NCI-H446 (cell line): ENCODE data around the gene GIGYF2.
A peak's percentile ranks its signal among the peaks of the same experiment; 100 is the strongest.

Source experiments
- DNase-seq, 2 experiments: peaks; one replicate each; lab custom pipeline; 2025; lab: John Stamatoyannopoulos, UW

The GIGYF2 gene

DNA sequence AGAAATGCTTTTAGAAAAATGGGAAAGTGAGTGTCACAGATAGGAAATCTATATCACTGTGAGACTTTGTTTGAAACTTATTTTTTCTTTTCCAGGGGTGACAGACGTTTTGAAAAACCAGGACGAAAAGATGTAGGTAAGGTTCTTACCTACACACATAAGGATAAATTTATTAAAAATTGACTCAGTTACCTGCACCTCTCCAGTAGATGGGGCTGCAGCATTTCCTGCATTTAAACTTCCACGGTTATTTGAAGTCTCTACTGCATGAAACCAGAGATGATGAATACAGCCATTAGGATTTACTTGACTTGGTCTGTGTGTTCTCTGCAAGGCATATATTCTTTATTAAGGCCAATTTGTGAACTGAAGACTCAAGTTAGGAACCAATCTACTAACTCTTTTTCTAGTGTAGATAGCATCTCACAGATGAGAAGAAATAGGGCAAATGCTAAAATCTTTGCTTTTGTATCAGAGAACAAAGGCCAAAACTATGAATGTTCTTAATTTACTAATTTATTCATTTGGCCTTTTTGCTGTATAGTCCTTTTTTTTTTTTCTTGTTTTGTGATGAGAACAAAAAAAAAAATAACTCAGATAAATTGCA, 64.3 kb downstream of the GIGYF2 start:
- peak in 1 of 2 experiments; percentile 4 for DNase-seq

DNA sequence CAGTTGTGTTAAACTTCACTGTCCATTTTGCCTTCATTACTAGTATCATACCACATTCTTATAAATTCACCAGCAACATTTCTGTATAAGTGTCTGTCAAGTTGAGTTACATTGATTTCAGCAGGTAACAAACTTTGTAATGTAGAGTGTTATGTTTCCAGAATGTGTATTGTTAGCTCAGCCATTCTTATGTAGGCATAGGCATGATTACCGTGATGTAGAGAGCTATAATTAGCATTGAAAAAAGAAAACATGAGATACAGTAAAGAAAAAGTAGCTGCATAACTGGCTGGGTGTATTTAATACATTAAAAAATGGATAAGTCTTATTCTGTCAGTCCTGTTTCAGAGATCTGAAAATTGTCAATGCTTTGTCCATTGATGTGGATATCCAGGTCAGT, 70.7 kb downstream of the GIGYF2 start:
- DNase-seq: no peak

DNA sequence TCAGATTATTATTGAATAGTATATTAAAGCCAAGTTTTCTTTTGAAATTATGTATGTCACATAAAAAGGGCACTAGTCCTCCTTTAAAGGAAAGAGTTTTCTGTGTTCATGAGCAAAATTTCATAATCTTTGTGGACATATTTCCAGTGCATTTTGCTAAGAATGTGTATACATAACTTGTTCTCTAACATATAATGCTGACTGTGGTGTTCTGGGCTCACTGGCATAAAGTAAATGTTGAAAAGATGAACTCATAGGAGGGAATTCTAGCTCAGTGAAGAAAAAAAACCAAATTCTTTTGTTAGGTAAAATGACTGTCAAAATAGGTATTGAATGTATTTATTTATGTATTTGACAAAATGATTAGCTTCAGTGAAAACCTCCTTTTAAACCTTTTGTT, 73.1 kb downstream of the GIGYF2 start:
- DNase-seq: no peak

DNA sequence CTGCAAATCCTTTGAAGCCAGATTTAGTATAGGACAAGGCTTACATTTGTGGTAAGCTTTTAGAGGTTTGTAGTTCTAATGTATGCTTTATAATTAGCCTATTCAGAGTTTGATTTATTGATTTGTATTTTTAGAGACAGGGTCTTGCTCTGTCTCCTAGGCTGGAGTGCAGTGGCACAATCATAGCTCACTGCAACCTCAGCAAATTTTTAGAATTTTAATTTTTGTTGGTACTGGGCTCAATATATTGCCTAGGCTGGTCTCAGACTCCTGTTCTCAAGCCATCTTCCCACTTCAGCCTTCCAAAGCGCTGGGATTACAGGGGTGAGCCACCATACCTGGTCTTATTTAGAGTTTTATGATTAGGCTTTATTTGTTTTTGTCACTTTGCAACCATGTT, 74.7 kb downstream of the GIGYF2 start:
- no peak for DNase-seq

DNA sequence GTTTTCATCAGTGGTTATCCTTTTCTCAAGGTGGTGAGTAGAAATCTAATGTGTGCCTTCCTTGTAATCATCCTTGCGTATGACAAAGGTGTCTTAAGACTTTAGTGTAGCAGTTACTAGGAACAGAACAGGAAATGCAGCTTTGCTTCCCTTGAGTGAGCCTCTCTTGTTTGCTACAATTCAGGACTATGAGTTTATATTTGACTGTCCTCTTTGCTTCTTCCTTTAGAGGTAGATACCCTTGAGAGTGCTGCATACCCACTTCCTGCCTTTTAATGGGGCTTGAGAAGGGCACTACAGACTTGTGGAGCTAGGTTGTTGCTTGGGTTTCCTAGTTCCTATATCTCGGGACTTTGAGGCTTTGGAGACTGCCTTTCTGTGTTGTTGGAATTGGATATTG, 75.4 kb downstream of the GIGYF2 start:
- DNase-seq: no peak

DNA sequence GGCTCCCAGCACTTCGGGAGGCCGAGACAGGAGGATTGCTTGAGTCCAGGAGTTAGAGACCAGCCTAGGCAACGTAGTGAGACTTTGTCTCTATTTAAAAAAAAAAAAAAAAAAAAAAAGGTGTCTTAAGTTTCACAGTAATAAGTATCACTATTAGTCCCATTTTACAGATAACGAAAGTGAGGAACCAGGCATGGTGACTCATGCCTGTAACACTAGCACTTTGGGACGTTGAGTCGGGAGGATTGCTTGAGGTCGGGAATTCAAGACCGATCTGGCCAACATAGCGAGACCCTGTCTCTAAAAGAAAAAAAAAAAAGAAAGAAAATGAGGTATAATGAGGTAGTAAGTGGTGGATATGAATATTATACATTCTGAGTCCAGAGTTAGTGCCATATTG, 76.7 kb downstream of the GIGYF2 start:
- DNase-seq: no peak

DNA sequence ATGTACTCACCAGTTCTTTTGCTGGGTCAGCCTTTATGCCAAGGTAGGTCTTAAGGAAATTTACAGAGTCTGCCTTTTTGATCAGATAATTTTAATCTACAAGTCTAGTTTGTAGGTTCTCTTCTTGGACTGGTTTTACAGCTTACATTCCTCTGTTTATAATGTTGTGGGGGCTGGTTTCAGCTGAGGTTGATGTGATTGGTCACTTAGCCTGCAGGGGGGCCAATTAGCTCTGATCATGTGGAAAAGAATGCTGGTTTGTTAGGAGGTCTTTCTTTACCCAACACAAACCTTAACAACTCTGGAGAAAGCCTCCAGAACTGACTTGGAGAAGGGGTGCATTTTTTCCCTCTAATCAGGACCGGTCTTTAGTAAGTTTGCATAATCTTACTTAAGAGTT, 79.3 kb downstream of the GIGYF2 start, which contains the start of gene KCNJ13:
Gene KCNJ13 (minus strand): TSS at position 131 of the 400 bp plus-strand sequence. CDS start 5,203 bp downstream, outside the sequence.
- no peak for DNase-seq

DNA sequence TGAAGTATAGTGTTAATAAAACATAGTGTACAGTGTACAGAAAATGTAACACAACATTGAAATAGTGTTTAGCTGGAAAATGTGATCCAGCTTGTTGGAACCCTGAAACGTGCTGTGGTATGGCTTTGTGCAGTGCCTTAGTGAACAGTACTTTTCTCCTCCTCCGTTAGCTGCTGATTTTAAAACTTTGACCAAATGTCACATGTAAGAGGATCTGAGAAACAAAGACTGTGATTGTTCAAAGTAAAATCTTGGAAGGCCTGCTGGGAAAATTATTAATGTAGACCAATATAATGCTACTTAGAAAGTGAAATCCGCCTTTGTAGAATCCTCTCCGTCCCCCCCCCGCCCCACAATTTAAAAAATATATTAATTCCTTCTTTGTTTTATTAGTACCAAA, 80.1 kb downstream of the GIGYF2 start:
- no peak for DNase-seq

DNA sequence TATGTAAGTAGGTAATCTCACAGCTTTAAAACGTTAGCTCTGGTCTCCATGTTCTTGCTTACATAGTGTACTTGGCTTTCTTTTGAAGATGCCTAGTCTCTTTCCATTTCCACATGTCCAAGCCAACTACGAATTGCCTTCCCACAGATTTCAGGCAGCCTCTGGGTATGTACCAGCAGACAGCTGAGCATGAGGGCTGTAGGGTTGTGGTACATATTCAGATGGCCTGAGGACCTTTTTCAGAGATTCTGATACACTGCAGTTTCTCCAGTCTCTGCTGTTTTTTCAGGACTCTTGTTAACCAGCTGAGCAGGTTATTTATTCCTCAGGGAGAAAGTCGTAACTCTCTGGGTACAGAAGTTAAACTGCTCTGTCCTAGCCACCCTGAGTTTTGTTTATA, 82.3 kb downstream of the GIGYF2 start:
- DNase-seq: no peak

DNA sequence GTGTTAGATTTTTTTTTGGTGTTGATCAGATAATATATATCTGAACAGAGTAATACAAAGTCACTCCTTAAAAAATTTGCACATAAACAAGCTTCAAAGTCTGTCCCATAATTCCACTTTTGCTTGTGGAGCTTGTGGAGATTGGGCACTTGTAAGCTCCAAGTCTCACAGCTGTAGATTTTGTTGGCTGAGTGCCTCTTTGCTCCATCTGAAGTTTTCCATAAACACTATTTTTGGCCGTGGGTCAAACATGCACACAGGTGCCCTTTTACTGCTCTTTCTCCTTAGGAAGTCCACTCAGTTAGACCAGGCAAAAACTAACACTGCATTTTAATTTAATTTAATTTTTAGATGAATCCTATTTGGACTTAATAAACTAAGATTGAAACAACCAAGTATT, 82.8 kb downstream of the GIGYF2 start:
- no peak for DNase-seq

DNA sequence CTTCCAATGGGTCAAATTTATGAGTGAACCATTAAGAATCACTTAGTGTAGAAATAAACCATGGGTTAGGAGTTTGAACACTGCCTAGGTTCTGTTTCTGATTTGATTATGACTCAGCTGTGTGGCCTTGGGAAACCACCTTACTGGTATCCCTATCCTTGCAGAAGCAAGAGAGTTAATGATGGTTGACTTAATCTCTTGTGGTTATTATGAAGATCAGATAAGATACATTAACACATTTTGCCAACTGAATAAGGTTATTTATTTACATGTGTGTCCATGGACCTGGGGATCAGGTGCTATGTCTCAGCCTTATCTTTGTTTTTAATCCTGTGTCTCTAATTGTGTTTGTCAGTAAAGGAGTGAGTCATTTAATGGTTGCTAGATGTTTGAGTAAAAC, 84.6 kb downstream of the GIGYF2 start:
- no peak for DNase-seq

DNA sequence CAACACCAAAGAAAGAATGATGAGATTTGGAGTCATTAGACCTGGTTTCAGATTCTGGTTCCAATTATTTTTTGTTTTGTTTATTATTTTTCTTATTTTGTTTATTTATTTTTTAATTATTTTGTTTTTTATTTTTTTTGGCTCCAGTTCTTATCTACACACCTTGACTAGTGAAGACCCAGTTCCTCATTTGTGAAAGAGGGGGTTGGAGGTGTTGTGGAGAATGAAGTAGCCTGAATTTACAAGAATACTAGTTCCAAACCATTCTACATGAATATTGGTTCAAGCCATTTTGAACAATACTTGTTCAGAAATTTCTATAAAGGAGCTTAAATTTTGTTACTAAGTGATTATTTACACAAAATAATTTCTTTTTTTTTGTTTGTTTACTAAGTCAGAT, 86.1 kb downstream of the GIGYF2 start:
- no peak for DNase-seq

DNA sequence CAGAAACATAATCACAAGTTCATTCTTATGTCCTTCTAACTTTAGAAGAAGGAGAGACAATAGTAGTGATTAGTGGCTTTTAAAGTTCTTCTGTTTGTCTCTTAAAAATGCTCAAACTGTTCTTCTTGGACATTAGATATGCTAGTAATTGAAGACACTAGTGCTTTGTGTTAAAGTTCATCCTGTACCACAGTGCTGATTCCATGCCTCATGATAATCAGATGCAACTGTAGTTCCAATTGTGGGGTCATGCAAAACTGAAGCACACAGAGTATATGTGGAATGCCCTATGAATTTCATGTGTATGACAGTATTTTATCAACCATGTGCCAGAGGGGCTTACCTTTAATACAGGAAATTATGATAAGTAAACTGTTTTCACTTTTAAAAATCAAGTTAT, 90.7 kb downstream of the GIGYF2 start:
- no peak for DNase-seq

DNA sequence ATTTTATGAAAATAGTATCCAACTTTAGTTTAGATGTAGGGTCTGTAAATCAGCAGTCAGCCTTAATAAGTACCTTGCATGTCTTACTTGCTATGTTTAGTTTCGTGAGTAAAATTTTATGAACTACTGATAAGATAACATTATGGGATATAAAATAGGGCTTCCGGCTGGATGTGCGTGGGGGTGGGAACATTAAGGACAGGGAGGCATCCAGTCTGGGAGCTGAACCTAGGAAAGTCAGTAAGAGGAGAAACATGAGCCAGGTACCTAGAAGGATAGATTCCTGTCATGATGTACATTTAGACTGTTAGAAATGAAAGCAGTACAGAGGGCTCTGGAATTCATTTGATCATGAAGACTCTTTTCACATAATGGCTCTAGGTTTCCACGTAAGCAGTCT, 92.0 kb downstream of the GIGYF2 start:
- DNase-seq: no peak

DNA sequence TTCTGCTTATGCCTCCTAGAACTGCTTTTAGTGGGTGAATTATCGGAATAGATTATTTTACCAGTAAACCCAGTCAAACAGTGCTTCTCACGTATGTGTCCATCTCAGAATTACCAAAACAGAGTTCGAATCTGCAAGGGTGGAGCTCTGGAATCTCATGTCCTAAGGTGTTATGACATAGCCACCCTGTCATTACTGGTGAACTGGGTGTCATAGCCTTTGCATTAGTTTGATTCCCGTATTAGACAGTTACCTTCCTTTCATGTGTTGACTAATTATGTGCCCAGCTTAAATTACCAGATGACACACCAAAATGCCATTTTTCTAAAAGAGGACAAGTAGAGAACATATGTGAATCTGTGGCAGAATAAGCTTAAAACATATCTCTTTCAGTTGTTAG, 94.4 kb downstream of the GIGYF2 start:
- no peak for DNase-seq

DNA sequence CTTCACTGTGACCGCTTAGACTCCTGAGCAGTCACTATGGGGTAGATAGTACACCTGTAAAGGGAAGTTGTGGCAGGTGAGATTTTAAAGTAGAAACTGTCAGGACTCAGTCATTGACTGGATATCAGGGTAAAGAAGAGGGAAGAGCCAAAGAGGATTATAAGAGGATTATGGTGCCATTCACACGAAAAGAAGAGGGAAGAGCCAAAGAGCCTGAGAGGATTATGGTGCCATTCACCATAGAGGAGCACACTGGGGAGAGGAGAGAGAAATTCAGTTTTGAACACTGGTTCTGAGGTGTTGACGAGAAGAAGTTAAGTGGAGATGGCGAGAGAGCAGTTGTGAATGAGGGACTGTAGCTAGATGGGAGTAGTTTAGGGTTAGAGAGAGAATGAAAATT, 96.1 kb downstream of the GIGYF2 start:
- no peak for DNase-seq

DNA sequence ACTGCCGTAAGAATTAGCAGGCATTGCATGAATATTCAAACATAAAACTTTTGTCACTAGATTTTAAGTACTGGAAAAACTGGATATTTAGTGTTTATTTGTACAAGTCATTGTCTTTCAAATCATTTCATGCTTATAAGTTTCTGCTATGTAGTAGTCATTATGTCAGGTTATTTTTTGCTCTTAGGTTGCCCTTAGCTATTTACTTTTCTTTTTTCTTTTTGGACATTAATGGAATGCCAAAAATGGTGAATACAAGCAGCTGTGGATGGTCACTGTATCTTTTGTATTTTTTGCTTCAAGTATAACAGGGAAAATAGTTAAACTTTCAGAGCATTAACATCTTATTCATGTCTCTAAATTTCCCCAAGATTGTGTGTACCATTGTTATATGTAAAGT, 97.8 kb downstream of the GIGYF2 start:
- no peak for DNase-seq

DNA sequence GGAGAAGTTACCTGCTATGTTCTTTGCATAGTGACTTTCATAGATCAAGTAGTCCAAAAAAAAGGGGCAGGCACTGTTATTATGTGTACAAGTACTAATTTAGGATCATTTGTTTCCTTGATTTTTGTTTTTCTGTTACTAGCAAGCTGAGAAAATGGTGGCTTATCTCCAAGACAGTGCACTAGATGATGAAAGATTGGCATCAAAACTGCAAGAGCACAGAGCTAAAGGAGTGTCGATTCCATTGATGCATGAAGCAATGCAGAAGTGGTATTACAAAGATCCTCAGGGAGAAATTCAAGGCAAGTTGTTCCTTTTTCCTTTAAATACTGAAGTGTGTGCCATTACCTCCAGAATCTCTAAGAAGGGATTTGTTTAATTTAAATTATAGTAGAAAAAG, 98.8 kb downstream of the GIGYF2 start:
- DNase-seq: no peak

DNA sequence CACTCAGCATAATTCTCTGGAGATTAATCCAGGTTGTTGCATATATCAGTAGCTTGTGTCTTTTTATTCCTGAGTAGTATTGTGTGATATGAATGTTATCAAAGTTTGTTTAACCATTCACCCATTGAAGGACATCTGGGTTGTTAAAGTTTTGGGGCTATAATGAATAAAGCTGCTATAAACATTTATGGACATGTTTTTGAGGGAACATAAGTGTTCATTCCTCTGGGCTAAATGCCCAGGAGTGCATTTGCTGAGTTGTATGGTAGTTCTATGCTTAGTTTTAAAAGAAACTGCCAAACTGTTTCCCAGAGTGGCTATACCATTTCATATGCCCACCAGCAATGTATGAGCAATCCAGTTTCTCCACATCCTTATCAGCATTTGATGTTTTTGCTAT, 101.1 kb downstream of the GIGYF2 start:
- no peak for DNase-seq

DNA sequence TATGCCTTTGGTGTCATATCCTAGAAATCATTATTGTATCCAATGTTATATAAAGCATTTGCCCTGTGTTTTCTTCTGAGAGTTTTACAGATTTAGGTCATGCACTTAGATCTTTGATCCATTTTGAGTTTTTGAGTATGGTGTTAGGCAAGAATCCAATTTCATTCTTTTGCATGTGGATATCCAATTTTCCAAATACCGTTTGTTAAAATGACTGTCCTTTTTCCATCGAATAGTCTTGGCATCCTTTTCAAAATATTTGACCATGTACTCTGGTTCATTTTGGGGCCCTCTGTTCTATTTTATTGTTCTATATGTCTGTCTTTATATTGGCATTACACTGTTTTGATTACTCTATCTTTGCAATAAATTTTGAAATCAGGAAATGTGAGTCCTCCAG, 103.0 kb downstream of the GIGYF2 start:
- DNase-seq: no peak

DNA sequence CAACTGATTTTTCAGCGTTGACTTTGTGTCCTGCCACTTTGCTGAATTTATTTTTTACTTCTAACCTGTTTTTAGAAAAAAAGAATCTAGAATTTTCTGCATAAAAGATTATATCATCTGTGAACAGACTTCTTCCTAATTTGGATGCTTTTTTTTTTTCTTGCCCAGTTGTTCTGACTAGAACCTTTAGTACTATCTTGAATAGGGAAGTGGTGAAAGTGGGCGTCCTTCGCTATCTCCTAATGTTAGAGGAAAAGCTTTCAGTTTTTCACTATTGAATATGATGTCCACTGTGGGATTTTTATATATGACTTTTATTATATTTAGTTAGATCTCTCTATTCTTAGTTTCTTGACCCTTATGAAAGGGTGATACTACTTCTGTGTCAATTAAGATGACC, 105.0 kb downstream of the GIGYF2 start:
- no peak for DNase-seq

DNA sequence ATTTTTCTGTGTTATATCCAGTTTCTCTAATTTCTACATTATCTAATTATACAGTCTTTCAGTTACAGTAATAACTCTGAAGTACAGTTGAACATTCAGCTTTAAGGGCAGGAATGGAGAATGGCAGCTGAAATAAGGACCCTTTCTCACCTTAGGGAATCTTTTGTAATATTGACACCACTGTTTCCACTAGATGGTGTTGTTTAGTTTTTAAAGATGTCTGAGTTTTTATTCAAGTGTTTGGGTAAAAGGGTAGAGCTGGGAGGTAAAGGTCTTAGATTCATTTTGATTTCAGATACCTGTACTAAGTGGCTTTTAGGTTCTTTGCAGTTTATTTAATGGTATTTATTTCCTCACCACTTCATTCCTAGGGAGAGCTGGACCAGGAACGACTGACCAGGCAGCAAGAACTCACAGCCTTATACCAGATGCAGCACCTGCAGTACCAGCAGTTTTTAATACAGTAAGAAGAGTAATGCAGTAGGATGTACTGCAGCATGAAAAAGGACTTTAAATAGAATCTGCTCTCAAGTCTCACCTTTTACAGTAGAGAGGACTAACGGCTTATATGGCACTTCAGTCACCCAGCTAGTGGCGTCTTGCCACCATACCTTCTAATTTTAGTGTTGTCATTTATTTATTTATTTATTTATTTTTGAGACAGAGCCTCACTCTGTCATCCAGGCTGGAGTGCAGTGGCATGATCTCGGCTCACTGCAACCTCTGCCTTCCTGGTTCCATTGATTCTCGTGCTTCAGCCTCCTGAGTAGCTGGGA, 112.4 kb downstream of the GIGYF2 start:
- no peak for DNase-seq

DNA sequence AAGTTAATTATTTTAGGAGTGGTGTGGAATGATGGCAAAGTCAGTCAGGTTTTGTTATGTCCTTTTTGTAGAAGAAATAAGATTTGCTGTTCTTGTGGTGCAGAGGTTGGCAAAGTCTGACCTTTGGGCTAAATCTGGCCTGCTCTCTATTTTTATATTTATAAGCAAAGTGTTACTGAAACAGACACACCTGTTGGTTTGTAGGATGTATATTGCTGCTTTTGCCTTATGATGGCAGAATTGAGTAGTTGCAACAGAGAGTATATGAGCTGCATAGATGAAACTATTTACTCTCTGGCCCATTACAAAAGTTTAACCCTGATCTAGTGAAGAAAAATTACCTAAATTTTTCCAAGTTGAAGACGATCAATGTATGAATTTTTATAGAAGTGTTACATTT, 113.3 kb downstream of the GIGYF2 start:
- DNase-seq: no peak

DNA sequence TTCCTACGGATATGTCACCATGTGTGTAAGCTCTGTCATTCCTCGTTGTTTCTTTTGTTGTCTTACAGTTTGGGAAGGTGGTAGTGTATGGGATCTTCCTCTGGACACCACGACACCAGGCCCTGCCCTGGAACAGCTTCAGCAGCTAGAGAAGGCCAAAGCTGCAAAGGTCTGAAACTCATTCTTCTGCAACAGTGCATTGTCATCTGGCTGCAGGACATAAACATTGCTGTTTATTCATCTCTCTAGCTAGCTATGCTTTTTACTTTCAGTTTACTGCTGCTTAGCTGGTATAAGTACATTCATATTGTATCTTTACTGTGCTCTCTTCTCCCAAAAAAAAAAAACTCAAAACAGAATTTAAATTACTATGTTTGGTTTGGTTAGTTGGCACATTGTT, 118.4 kb downstream of the GIGYF2 start:
- DNase-seq: no peak
